Vagina (tissue), 2 donors: ENCODE measurements around the gene ANGPTL5.

Experiments used
- POLR2A ChIP-seq, 2 donors: fragments of 450-650 bp; IDR thresholded peaks; one replicate each; pipeline ENCODE4 v1.6.1; 2017; ENCODE audit warnings: antibody characterized with exemption in 2 of 2, mild to moderate bottlenecking in 2 of 2, moderate library complexity in 2 of 2
- POLR2AphosphoS5 ChIP-seq, 2 donors: sonication (generic); formaldehyde crosslinking; IDR thresholded peaks; one replicate each; pipeline ENCODE4 v1.9.0; 2017; ENCODE audit warnings: antibody characterized with exemption in 2 of 2, mild to moderate bottlenecking in 2 of 2, low read depth in 1 of 2; ENCODE audit not compliant: insufficient read depth in 1 of 2
- TF ChIP-seq, protein P1 (sequence below), 3 experiments: fragments of 450-650 bp in 2 of 3; fragments of 200-600 bp in 1 of 3; sonication (generic) in 1 of 3; IDR thresholded peaks; one replicate each; pipeline ENCODE4 v1.5.1; 2017 to 2019; ENCODE audit warnings: antibody characterized with exemption in 3 of 3, mild to moderate bottlenecking in 2 of 3, moderate library complexity in 2 of 3

- TF ChIP-seq, protein P1, sequence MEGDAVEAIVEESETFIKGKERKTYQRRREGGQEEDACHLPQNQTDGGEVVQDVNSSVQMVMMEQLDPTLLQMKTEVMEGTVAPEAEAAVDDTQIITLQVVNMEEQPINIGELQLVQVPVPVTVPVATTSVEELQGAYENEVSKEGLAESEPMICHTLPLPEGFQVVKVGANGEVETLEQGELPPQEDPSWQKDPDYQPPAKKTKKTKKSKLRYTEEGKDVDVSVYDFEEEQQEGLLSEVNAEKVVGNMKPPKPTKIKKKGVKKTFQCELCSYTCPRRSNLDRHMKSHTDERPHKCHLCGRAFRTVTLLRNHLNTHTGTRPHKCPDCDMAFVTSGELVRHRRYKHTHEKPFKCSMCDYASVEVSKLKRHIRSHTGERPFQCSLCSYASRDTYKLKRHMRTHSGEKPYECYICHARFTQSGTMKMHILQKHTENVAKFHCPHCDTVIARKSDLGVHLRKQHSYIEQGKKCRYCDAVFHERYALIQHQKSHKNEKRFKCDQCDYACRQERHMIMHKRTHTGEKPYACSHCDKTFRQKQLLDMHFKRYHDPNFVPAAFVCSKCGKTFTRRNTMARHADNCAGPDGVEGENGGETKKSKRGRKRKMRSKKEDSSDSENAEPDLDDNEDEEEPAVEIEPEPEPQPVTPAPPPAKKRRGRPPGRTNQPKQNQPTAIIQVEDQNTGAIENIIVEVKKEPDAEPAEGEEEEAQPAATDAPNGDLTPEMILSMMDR (IDR thresholded peaks at IDR 0.05) = no peak
- TF ChIP-seq POLR2A (IDR thresholded peaks at IDR 0.05) (no peak), POLR2AphosphoS5 (IDR thresholded peaks at IDR 0.05; ENCODE audit: insufficient read depth in 1 of 2, low read depth in 1 of 2) (no peak)
These were observed 53.0 kb downstream of the ANGPTL5 start for GRCh38 chr11:101863361-101863760.
